ENCODE results near the gene FAM13A.

Gene FAM13A

DNA sequence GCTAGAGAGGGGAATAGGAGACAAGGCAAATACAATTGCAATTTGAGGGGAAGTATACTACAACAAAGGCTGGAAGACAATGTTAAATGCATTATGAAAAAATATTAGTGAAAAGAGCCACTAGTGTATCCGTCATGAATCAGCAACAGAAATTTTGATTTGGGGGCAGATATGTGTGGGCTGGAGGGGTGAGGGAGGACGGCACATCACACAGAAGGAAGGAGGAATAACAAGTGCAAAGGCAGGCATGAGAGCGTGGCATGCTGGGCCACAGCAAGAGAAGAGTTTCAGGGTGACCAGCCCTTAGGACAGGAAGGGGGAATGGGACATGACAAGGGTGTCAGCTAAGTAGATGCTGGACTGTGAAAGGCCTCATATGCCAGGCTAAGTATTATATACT is 295.6 kb downstream of the FAM13A start:
- TF ChIP-seq EZH2 (optimal IDR thresholded peaks at IDR 0.05; ENCODE audit: low read depth, low read length) (no peak), EZH2phosphoT487 (IDR thresholded peaks at IDR 0.05; ENCODE audit: low read length) (no peak), CTCF (IDR thresholded peaks at IDR 0.05; ENCODE audit: low read length) (no peak)
- Histone ChIP-seq H3K27me3 (replicated peaks; ENCODE audit: insufficient read depth, low read length) (no peaks in the 10 kb centered on the region), H4K20me1 (ENCODE audit: insufficient read depth, low read length) (no peaks in the 10 kb centered on the region), H3K4me1 (ENCODE audit: low read length) (0 out of 2 replicates have a peak, but pooled peaks cover 3% of the 10 kb centered on the region), H3F3A (ENCODE audit: insufficient read depth, low read length) (no peaks in the 10 kb centered on the region), H3K27ac (ENCODE audit: low read length) (no peak overlapping the region), H3K9ac (ENCODE audit: low read length) (no peak overlapping the region), H3K9me2 (replicated peaks; ENCODE audit: insufficient read depth, low read length) (no peaks in the 10 kb centered on the region), H2AFZ (ENCODE audit: low read length) (no peak overlapping the region), H3K4me3 (ENCODE audit: low read length) (no peak overlapping the region), H3K79me2 (ENCODE audit: low read length) (no peaks in the 10 kb centered on the region), H3K36me3 (replicated peaks; ENCODE audit: insufficient read depth, low read length) (no peaks in the 10 kb centered on the region), H3K4me2 (ENCODE audit: low read depth, low read length) (no peak overlapping the region), H3K9me3 (replicated peaks; ENCODE audit: insufficient read depth, low read length) (no peaks in the 10 kb centered on the region)
- DNase-seq = no peak

DNA sequence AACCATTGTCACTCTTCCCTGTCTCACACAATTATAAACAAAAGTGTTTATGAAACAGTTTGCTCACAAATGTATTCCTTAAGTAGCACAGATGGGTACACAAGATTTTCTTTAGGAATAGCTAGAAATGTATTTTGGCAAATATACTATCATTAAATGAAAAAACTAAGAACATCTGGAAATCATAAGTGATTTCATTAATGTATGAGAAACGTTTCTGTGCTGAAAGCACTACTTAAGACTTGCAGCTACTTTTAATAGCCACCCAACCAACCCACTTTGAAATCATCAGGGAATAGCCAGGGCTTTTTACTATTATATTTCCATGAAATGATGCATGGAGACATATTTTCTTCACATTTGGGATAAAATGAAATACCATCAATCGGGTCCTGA is 297.1 kb downstream of the FAM13A start:
- Histone ChIP-seq H3K27ac (ENCODE audit: low read length) (no peak overlapping the region), H3F3A (ENCODE audit: insufficient read depth, low read length) (no peaks in the 10 kb centered on the region), H3K79me2 (ENCODE audit: low read length) (no peaks in the 10 kb centered on the region), H3K4me1 (ENCODE audit: low read length) (no peaks in the 10 kb centered on the region), H2AFZ (ENCODE audit: low read length) (no peak overlapping the region), H4K20me1 (ENCODE audit: insufficient read depth, low read length) (no peaks in the 10 kb centered on the region), H3K9ac (ENCODE audit: low read length) (no peak overlapping the region), H3K27me3 (replicated peaks; ENCODE audit: insufficient read depth, low read length) (no peaks in the 10 kb centered on the region), H3K4me3 (ENCODE audit: low read length) (no peak overlapping the region), H3K9me3 (replicated peaks; ENCODE audit: insufficient read depth, low read length) (no peaks in the 10 kb centered on the region), H3K4me2 (ENCODE audit: low read depth, low read length) (no peak overlapping the region), H3K36me3 (replicated peaks; ENCODE audit: insufficient read depth, low read length) (no peaks in the 10 kb centered on the region), H3K9me2 (replicated peaks; ENCODE audit: insufficient read depth, low read length) (no peaks in the 10 kb centered on the region)
- DNase-seq = no peak
- no peak for TF ChIP-seq EZH2 (optimal IDR thresholded peaks at IDR 0.05; ENCODE audit: low read depth, low read length)
- TF ChIP-seq EZH2phosphoT487 (IDR thresholded peaks at IDR 0.05; ENCODE audit: low read length) = no peak
- TF ChIP-seq CTCF (IDR thresholded peaks at IDR 0.05; ENCODE audit: low read length) = no peak

DNA sequence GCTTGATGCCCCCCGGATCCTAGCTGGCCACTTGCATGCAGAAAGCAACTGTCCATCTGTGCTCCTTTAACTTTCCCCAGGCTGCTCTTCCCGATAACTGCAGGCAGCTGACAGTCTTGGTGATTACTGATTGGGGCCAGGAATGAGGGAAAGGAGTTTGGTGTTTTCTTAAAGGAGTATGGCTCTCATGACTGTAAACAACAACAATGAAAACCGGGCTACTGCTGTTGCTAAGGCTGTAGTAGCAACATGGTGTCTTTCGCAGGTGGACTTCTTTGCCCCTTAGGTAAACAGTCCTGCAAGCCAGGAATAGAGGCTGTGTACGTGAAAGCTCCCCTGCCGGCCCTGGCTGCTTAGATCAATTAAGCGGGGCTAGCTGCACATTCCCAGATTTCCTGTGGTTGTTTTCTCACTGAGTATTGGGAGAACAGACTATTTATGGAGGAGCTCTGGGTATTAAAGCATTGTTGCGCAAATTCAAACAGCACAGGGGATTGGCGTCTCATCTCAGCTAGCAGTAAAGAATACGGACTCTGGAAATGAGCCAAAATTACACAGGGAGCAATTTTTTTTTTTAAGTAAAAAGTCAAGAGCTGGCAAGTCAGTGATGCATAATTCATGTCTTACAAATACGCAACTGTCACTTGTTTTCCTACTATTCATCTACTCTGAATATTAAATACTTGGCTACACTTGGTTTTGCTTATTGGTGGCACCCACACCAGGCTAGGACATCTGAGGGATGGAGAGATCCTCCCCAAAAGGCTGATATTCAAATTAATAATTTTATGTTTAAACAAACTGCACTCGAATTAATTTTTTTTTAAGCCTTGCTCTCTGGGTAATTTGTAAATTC is 297.7 kb downstream of the FAM13A start:
- H4K20me1 ChIP-seq (ENCODE audit: insufficient read depth, low read length) = no peaks in the 10 kb centered on the region
- no peaks in the 10 kb centered on the region for H3K79me2 ChIP-seq (ENCODE audit: low read length)
- H3K4me3 ChIP-seq (ENCODE audit: low read length) = no peak overlapping the region
- H3K4me2 ChIP-seq (ENCODE audit: low read depth, low read length) = no peak overlapping the region
- no peak for DNase-seq
- TF ChIP-seq EZH2phosphoT487 (IDR thresholded peaks at IDR 0.05; ENCODE audit: low read length) (no peak), EZH2 (optimal IDR thresholded peaks at IDR 0.05; ENCODE audit: low read depth, low read length) (no peak), CTCF (IDR thresholded peaks at IDR 0.05; ENCODE audit: low read length) (no peak)
- no peaks in the 10 kb centered on the region for H3K9me3 ChIP-seq (replicated peaks; ENCODE audit: insufficient read depth, low read length)
- H3K27me3 ChIP-seq (replicated peaks; ENCODE audit: insufficient read depth, low read length) = no peaks in the 10 kb centered on the region
- no peak overlapping the region for H3K27ac ChIP-seq (ENCODE audit: low read length)
- H2AFZ ChIP-seq (ENCODE audit: low read length) = no peak overlapping the region
- no peaks in the 10 kb centered on the region for H3K36me3 ChIP-seq (replicated peaks; ENCODE audit: insufficient read depth, low read length)
- no peaks in the 10 kb centered on the region for H3K9me2 ChIP-seq (replicated peaks; ENCODE audit: insufficient read depth, low read length)
- H3K4me1 ChIP-seq (ENCODE audit: low read length) = no peaks in the 10 kb centered on the region
- H3K9ac ChIP-seq (ENCODE audit: low read length) = no peak overlapping the region
- no peaks in the 10 kb centered on the region for H3F3A ChIP-seq (ENCODE audit: insufficient read depth, low read length)

Data from MM.1S (cell line).